SU-DHL-6 (cell line): ENCODE measurements around the gene KCNA2.

Experiments
- H2AFZ ChIP-seq: fragments of 200-600 bp; sonication (generic); 2 replicates; pipeline ENCODE4 v1.6.1; 2014; ENCODE audit warnings: low read depth, mild to moderate bottlenecking, moderate library complexity, mixed read lengths, antibody characterized with exemption, low read length; ENCODE audit not compliant: severe bottlenecking
- H3F3A ChIP-seq: fragments of 200-600 bp; shearing (Covaris generic); 2 replicates; pipeline ENCODE4 v1.6.0; 2016; ENCODE audit warnings: antibody characterized with exemption, mild to moderate bottlenecking; ENCODE audit not compliant: insufficient read depth
- H3K27ac ChIP-seq: fragments of 200-600 bp; sonication (generic); 2 replicates; pipeline ENCODE4 v1.5.1; 2016; ENCODE audit warnings: low read depth, mild to moderate bottlenecking, low read length, moderate library complexity, mixed read lengths
- H3K27me3 ChIP-seq: fragments of 200-600 bp; sonication (generic), shearing (Covaris generic); 2 replicates; pipeline ENCODE4 v1.6.0; 2014; ENCODE audit warnings: mild to moderate bottlenecking, low read length
- H3K36me3 ChIP-seq: fragments of 200-600 bp; sonication (generic); 2 replicates; pipeline ENCODE4 v1.6.1; 2014; ENCODE audit warnings: mild to moderate bottlenecking, low read length, mixed read lengths
- H3K4me2 ChIP-seq: fragments of 300-600, 200-600 bp; shearing (Covaris generic), sonication (generic); 2 replicates; pipeline ENCODE4 v1.6.0; 2014; ENCODE audit warnings: low read length, low read depth, mild to moderate bottlenecking; ENCODE audit not compliant: poor library complexity, severe bottlenecking
- H3K4me3 ChIP-seq: fragments of 200-600 bp; sonication (generic); 2 replicates; pipeline ENCODE4 v1.5.1; 2014; ENCODE audit warnings: antibody characterized with exemption, low read length, mild to moderate bottlenecking, mixed read lengths; ENCODE audit not compliant: insufficient read depth, poor library complexity, severe bottlenecking
- H3K79me2 ChIP-seq: fragments of 200-600 bp; sonication (generic); 2 replicates; pipeline ENCODE4 v1.6.1; 2014; ENCODE audit warnings: mild to moderate bottlenecking, low read length, moderate library complexity; ENCODE audit not compliant: insufficient read depth
- H3K9ac ChIP-seq: fragments of 200-600 bp; sonication (generic); 2 replicates; pipeline ENCODE4 v1.7.0; 2014; ENCODE audit warnings: mild to moderate bottlenecking, low read length
- H3K9me2 ChIP-seq: fragments of 200-600 bp; sonication (generic); replicated peaks from 2 replicates; pipeline ENCODE4 v1.6.1; 2014; ENCODE audit warnings: low read length; ENCODE audit not compliant: insufficient read depth
- H3K9me3 ChIP-seq: fragments of 200-600 bp; sonication (generic); 2 replicates; pipeline ENCODE4 v1.6.1; 2014; ENCODE audit warnings: low read length, mixed read lengths; ENCODE audit not compliant: insufficient read depth
- H4K20me1 ChIP-seq: fragments of 200-600 bp; sonication (generic); 2 replicates; pipeline ENCODE4 v1.6.1; 2014; ENCODE audit warnings: low read depth, mild to moderate bottlenecking, antibody characterized with exemption, low read length, moderate library complexity, mixed read lengths
- EZH2phosphoT487 ChIP-seq: fragments of 200-600 bp; sonication (generic), shearing (Covaris generic); conservative IDR thresholded peaks from 2 replicates; pipeline ENCODE4 v1.6.1; 2018; ENCODE audit warnings: mild to moderate bottlenecking, antibody characterized with exemption, low read length, moderate library complexity, mixed read lengths
- TF ChIP-seq, protein P1 (sequence below): fragments of 200-600 bp; sonication (generic); IDR thresholded peaks from one replicate; pipeline ENCODE4 v1.5.1; 2017; ENCODE audit warnings: antibody characterized with exemption, mild to moderate bottlenecking, low read length, moderate library complexity; ENCODE audit not compliant: insufficient read depth, poor library complexity, severe bottlenecking

Gene KCNA2

DNA sequence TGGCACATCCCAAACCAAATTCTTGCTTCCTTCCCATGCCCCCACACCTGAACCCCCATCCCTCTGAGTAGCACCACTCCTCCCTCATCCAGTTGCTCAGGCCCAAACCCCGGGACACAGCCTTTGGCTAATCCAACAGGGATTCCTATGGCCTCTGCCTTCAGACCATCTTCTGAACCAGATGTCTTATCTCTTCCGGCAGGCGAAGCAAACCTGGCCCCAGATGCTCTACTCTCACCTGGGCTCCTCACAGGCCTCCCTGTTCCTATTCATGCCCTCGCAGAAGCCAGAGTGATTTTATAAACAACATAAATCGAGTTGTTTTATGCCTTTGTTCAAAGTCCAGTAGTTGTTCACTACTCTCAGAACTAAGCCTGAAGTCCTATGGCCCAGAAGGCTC lies 12.5 kb upstream of the KCNA2 start:
- H3K9me3 ChIP-seq, result no peaks in the 10 kb centered on the region
- H2AFZ ChIP-seq, result no peak overlapping the region
- H3K9ac ChIP-seq, result no peak overlapping the region
- H3K9me2 ChIP-seq, result no peaks in the 10 kb centered on the region
- H3K4me3 ChIP-seq, result no peak overlapping the region
- H3K4me2 ChIP-seq, result no peak overlapping the region
- no peaks in the 10 kb centered on the region for H4K20me1 ChIP-seq
- no peak overlapping the region for H3K27ac ChIP-seq
- no peaks in the 10 kb centered on the region for H3F3A ChIP-seq
- H3K36me3 ChIP-seq, result no peaks in the 10 kb centered on the region
- H3K79me2 ChIP-seq, result no peaks in the 10 kb centered on the region
- no peaks in the 10 kb centered on the region for H3K27me3 ChIP-seq
- no peak for TF ChIP-seq EZH2phosphoT487
- TF ChIP-seq, protein P1, sequence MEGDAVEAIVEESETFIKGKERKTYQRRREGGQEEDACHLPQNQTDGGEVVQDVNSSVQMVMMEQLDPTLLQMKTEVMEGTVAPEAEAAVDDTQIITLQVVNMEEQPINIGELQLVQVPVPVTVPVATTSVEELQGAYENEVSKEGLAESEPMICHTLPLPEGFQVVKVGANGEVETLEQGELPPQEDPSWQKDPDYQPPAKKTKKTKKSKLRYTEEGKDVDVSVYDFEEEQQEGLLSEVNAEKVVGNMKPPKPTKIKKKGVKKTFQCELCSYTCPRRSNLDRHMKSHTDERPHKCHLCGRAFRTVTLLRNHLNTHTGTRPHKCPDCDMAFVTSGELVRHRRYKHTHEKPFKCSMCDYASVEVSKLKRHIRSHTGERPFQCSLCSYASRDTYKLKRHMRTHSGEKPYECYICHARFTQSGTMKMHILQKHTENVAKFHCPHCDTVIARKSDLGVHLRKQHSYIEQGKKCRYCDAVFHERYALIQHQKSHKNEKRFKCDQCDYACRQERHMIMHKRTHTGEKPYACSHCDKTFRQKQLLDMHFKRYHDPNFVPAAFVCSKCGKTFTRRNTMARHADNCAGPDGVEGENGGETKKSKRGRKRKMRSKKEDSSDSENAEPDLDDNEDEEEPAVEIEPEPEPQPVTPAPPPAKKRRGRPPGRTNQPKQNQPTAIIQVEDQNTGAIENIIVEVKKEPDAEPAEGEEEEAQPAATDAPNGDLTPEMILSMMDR, result no peak

DNA sequence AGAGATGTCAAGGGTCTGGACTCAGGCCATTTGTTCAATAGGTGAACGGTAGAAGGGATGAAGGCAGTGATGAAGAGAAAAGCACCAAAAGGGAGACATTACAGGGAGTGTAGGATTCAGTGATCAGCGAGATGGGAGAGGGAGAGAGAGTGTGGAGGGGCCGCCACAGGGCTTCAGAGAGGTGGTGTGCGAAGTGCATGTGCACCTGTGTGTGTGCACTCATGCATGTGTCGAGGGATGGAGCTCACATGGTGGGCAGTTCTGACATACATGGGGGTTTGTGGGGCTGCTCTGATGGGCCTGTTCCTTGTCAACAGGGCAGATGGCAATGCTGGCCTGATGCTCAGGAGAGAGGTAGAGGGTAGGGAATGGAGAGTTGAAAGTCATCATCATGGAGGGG lies 11.4 kb upstream of the KCNA2 start:
- Histone ChIP-seq H3K27me3 (no peaks in the 10 kb centered on the region), H2AFZ (no peak overlapping the region), H3K4me3 (no peak overlapping the region), H3K27ac (no peak overlapping the region), H3K36me3 (no peaks in the 10 kb centered on the region), H3K4me2 (no peak overlapping the region), H4K20me1 (no peaks in the 10 kb centered on the region), H3K79me2 (no peaks in the 10 kb centered on the region), H3F3A (no peaks in the 10 kb centered on the region), H3K9me3 (no peaks in the 10 kb centered on the region), H3K9ac (no peak overlapping the region), H3K9me2 (no peaks in the 10 kb centered on the region)
- TF ChIP-seq, protein P1, result no peak
- TF ChIP-seq EZH2phosphoT487, result no peak

DNA sequence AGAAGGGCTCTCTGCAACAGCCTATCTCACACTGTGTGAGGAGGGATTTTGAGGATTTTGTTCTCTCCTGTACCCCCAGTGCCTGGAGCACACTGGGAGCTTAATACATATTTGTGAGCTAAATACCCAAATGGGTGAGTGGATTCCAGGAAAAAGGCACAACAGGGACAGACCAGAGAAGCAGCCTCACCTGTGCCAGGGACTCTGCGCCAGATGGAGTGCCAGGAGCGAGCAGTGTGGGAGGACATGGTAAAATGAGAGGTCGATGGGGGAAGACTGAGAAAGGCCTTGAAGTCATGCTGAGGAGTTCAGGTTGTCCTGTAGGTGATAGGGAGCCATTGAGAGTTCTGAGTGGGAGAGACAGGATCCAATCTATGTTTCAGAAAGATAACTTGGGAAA lies 11.0 kb upstream of the KCNA2 start:
- TF ChIP-seq EZH2phosphoT487, result no peak
- TF ChIP-seq, protein P1, result no peak
- no peaks in the 10 kb centered on the region for H3K9me2 ChIP-seq
- H3K4me2 ChIP-seq, result no peak overlapping the region
- no peaks in the 10 kb centered on the region for H4K20me1 ChIP-seq
- no peaks in the 10 kb centered on the region for H3K79me2 ChIP-seq
- no peak overlapping the region for H3K4me3 ChIP-seq
- H2AFZ ChIP-seq, result no peak overlapping the region
- no peak overlapping the region for H3K9ac ChIP-seq
- no peaks in the 10 kb centered on the region for H3K27me3 ChIP-seq
- H3K27ac ChIP-seq, result no peak overlapping the region
- no peaks in the 10 kb centered on the region for H3F3A ChIP-seq
- H3K9me3 ChIP-seq, result no peaks in the 10 kb centered on the region
- no peaks in the 10 kb centered on the region for H3K36me3 ChIP-seq

DNA sequence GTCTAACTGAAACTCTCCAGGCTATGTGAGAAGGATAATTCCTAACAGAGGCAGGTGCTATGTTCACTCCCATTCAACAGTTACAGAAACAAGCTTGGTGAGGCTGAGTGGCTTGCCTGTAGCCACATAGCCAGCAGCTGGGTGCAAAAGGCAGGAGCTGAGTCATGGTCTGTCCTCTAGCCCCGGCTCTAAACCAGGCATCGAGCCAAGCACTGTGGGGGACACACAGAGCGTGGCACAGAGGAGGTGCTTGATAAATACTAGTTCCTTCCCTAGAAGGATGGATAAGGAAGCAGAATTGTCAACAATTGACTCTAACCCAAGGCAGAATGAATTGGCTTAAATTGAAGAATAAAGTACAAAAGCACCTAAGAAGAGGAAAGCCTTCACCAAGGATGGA lies 10.4 kb upstream of the KCNA2 start:
- Histone ChIP-seq H3K27ac (no peak overlapping the region), H3K9ac (no peak overlapping the region), H3K9me3 (no peaks in the 10 kb centered on the region), H3K4me3 (no peak overlapping the region), H3K9me2 (no peaks in the 10 kb centered on the region), H4K20me1 (no peaks in the 10 kb centered on the region), H3K27me3 (no peaks in the 10 kb centered on the region), H3K36me3 (no peaks in the 10 kb centered on the region), H2AFZ (no peak overlapping the region), H3K79me2 (no peaks in the 10 kb centered on the region), H3F3A (no peaks in the 10 kb centered on the region), H3K4me2 (no peak overlapping the region)
- TF ChIP-seq, protein P1, result no peak
- no peak for TF ChIP-seq EZH2phosphoT487
